Kidney epithelial cell (primary cell): ENCODE measurements around the gene SYCN. TPM values are rescaled to one million over a fixed set of nuclear protein-coding genes. Genes with fewer than 3 reads are reported as not detected.

Experiments used
- DNase-seq: peaks from one replicate; pipeline ENCODE4 v3.0.0-alpha.2; 2010; ENCODE audit warnings: low read depth
- H3K27me3 ChIP-seq: 2 replicates; pipeline ENCODE4 v1.6.0; 2011; ENCODE audit warnings: low read length; ENCODE audit not compliant: control insufficient read depth, insufficient read depth
- H3K36me3 ChIP-seq: 2 replicates; pipeline ENCODE4 v1.5.1; 2011; ENCODE audit warnings: low read length; ENCODE audit not compliant: control insufficient read depth, insufficient read depth
- H3K4me3 ChIP-seq: 2 replicates; pipeline ENCODE4 v1.5.1; 2011; ENCODE audit warnings: low read depth, mild to moderate bottlenecking, control low read depth, low read length
- CTCF ChIP-seq: IDR thresholded peaks from 2 replicates; pipeline ENCODE4 v1.5.1; 2011; ENCODE audit warnings: mild to moderate bottlenecking, moderate library complexity, low read length, control low read depth, inconsistent platforms; ENCODE audit not compliant: insufficient read depth, poor library complexity, severe bottlenecking
- total RNA-seq: library from RNA; depleted of rRNA; stranded (reverse); fragments of >200 nt; gene quantifications from 2 replicates; pipeline ENCODE4 v1.2.3, GENCODE V29; 2015

SYCN gene
- total RNA-seq, 1 donor from 2014 or later = not detected

DNA sequence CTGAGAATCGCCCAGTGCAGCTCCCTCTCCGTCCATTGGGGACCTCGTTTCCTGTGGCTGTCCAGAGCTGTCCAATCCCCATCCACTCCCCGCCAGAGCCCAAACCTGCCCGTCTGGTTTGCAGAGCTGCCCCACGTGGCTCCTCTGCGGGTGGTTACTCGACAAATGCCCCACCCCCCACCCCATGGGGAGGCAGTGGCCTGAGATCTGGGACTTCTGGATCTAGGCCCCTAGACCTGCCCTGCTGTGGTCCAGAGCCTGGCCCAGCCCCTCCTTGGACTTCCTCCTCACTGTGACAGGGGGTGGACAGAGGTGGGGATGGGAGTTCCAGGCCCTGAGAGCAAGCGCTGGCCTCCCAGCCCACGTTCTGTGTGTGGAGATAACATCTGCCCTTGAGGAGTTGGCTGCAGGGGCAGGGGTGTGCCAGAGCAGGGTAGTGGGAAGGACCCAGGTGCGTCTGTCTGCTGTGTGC lies 49.4 kb downstream of the SYCN start:
- no peak overlapping the region for H3K4me3 ChIP-seq
- no peaks in the 10 kb centered on the region for H3K36me3 ChIP-seq
- no peak for TF ChIP-seq CTCF
- no peak for DNase-seq
- H3K27me3 ChIP-seq = no peaks in the 10 kb centered on the region

DNA sequence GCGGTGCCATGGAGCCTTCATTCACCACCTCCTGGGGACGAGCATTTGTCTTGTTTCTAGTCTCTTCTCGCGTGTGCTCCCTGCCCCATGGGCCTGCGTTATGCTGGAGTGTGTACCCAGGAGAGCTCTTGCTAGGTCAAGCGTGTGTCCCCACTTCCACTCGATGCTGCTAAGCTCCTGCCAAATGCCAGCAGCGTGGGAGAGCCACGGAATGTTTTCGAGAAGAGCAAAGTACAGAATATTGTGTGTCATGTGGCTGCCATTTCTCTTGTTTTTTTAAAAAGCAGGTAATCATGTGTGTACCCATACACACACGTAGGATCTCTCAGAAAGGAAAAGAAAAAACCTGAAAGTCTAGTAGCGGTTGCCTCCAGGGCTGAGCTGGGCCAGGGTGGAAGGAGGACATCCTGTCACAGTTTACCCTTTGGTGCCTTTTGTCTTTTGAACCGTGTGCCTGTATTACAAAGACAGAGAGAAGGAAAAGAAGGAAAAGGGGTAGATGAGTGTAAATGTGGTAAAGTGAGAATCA lies 49.9 kb downstream of the SYCN start:
- H3K36me3 ChIP-seq = no peaks in the 10 kb centered on the region
- no peak overlapping the region for H3K4me3 ChIP-seq
- no peak for TF ChIP-seq CTCF
- DNase-seq = no peak
- H3K27me3 ChIP-seq = no peaks in the 10 kb centered on the region

Other genes starting within 250 kb of the SYCN start
- 17.9 and 20.1 TPM in 2 replicates for gene FBXO17, start 228.5 kb downstream of the SYCN start, total RNA-seq
- 3.0 and 6.9 TPM in 2 replicates for gene FBXO27, start 171.7 kb downstream of the SYCN start, total RNA-seq
- 0.33 and 0.82 TPM in 2 replicates for gene ACP7, start 119.9 kb downstream of the SYCN start, total RNA-seq
- 23.7 and 27.3 TPM in 2 replicates for gene PAK4, start 78.5 kb downstream of the SYCN start, total RNA-seq
- 6.0 and 6.8 TPM in 2 replicates for gene NCCRP1, start 7.3 kb downstream of the SYCN start, total RNA-seq
- not detected in 2 replicates for gene IFNL3, start 40.7 kb upstream of the SYCN start, total RNA-seq
- not detected in 2 replicates for gene IFNL4, start 44.6 kb upstream of the SYCN start, total RNA-seq
- gene IFNL2, start 64.1 kb upstream of the SYCN start, total RNA-seq = not detected in 2 replicates
- gene IFNL1, start 92.1 kb upstream of the SYCN start, total RNA-seq = not detected in 2 replicates
- 0.07 and 0.46 TPM in 2 replicates for gene LRFN1, start 116.6 kb upstream of the SYCN start, total RNA-seq
- gene GMFG, start 131.8 kb upstream of the SYCN start, total RNA-seq = not detected in 2 replicates
- 123 and 133 TPM in 2 replicates for gene SAMD4B, start 138.2 kb upstream of the SYCN start, total RNA-seq
- 37.8 and 44.6 TPM in 2 replicates for gene PAF1, start 186.8 kb upstream of the SYCN start, total RNA-seq
- gene MED29, start 187.1 kb upstream of the SYCN start, total RNA-seq = 22.8 and 28.6 TPM in 2 replicates
- gene ZFP36, start 202.6 kb upstream of the SYCN start, total RNA-seq = 7.5 and 12.4 TPM in 2 replicates
- 22.8 and 46.9 TPM in 2 replicates for gene PLEKHG2, start 208.4 kb upstream of the SYCN start, total RNA-seq
- 1,721 and 2,288 TPM in 2 replicates for gene RPS16, start 231.7 kb upstream of the SYCN start, total RNA-seq
- gene SUPT5H, start 241.3 kb upstream of the SYCN start, total RNA-seq = 106 and 121 TPM in 2 replicates